ENCODE results near the gene SHC3. TPM values are rescaled to one million over a fixed set of nuclear protein-coding genes. Genes with fewer than 3 reads are reported as not detected.

Gene SHC3
- total RNA-seq, 4 donors from 2014 or later, result 0.51 to 3.5 (median 2.5) TPM

- no peaks in the 10 kb centered on the region for H3K9me3 ChIP-seq
- H3K27ac ChIP-seq, result no peak overlapping the region
- H3K4me3 ChIP-seq, result no peak overlapping the region
- H3K36me3 ChIP-seq, result no peaks in the 10 kb centered on the region
- H3K27me3 ChIP-seq, result no peaks in the 10 kb centered on the region
- H3K4me1 ChIP-seq, result no peaks in the 10 kb centered on the region
- TF ChIP-seq CTCF (IDR thresholded peaks at IDR 0.05) (no peak), POLR2A (IDR thresholded peaks at IDR 0.05) (no peak)
- no peak for DNase-seq
- intact Hi-C loops (cut with DNase I; ENCODE audit: low total_unique reads), result no loop called here
Measured at GRCh38 chr9:88965473-88965872, 213.1 kb downstream of the SHC3 start.

- no peaks in the 10 kb centered on the region for H3K36me3 ChIP-seq
- TF ChIP-seq POLR2A (IDR thresholded peaks at IDR 0.05), result no peak
- TF ChIP-seq CTCF (IDR thresholded peaks at IDR 0.05), result no peak
- H3K4me3 ChIP-seq, result no peak overlapping the region
- H3K9me3 ChIP-seq, result no peaks in the 10 kb centered on the region
- no peak for DNase-seq
- intact Hi-C loops (cut with DNase I; ENCODE audit: low total_unique reads), result no loop called here
- H3K27me3 ChIP-seq, result no peaks in the 10 kb centered on the region
- no peak overlapping the region for H3K27ac ChIP-seq
- no peaks in the 10 kb centered on the region for H3K4me1 ChIP-seq
Measured at GRCh38 chr9:88960632-88961031, 218.0 kb downstream of the SHC3 start.

GRCh38 chr9:88959727-88960469 is 218.7 kb downstream of the SHC3 start:
- Histone ChIP-seq H3K9me3 (no peaks in the 10 kb centered on the region), H3K36me3 (no peaks in the 10 kb centered on the region), H3K27me3 (no peaks in the 10 kb centered on the region), H3K4me1 (no peaks in the 10 kb centered on the region), H3K4me3 (no peak overlapping the region), H3K27ac (no peak overlapping the region)
- DNase-seq, result no peak
- TF ChIP-seq POLR2A (IDR thresholded peaks at IDR 0.05) (no peak), CTCF (IDR thresholded peaks at IDR 0.05) (no peak)
- intact Hi-C loops (cut with DNase I; ENCODE audit: low total_unique reads), result no loop called here

GRCh38 chr9:88957526-88957925 is 221.1 kb downstream of the SHC3 start:
- TF ChIP-seq CTCF (IDR thresholded peaks at IDR 0.05) (no peak), POLR2A (IDR thresholded peaks at IDR 0.05) (no peak)
- Histone ChIP-seq H3K36me3 (no peaks in the 10 kb centered on the region), H3K9me3 (no peaks in the 10 kb centered on the region), H3K27me3 (no peaks in the 10 kb centered on the region), H3K4me3 (no peak overlapping the region), H3K4me1 (no peaks in the 10 kb centered on the region), H3K27ac (no peak overlapping the region)
- no peak for DNase-seq
- intact Hi-C loops (cut with DNase I; ENCODE audit: low total_unique reads), result no loop called here

Other genes starting within 250 kb of the SHC3 start
- 10 to 100 TPM in 3 of 4 donors, 1 to 10 TPM in 1; 6.4 to 57.3 (median 26.3) TPM for gene S1PR3, start 187.3 kb downstream of the SHC3 start, total RNA-seq
- gene CKS2, start 132.4 kb upstream of the SHC3 start, total RNA-seq, result 10 to 100 TPM in 3 of 4 donors, 1 to 10 TPM in 1; 4.2 to 57.0 (median 19.1) TPM
- 10 to 100 TPM; 41.8 to 76.0 (median 59.8) TPM for gene SECISBP2, start 139.7 kb upstream of the SHC3 start, total RNA-seq